ENCODE measurements around the gene CHSY1. TPM values are rescaled to one million over a fixed set of nuclear protein-coding genes. Genes with fewer than 3 reads are reported as not detected.
A peak's percentile ranks its signal among the peaks of the same experiment; 100 is the strongest.

Gene CHSY1
- total and polyA plus RNA-seq, 2 of the 4 experiments (the other 2 are of a cell fraction), result 40.9 to 53.2 TPM

GRCh38 chr15:101255051-101255395, 3.2 kb upstream of the CHSY1 start:
- Histone ChIP-seq H3K23ac (ENCODE audit: low read depth, low read length) (no peak overlapping the region), H2AK5ac (ENCODE audit: low read depth, low read length) (0 out of 2 replicates have a peak overlapping the region, but pooled peaks have one; percentile 22), H2BK5ac (ENCODE audit: low read depth, low read length, poor library complexity, severe bottlenecking) (no peak overlapping the region), H3K9ac (ENCODE audit: low read depth, low read length) (no peak overlapping the region), H3K27ac (ENCODE audit: insufficient read depth, low read length) (no peak overlapping the region), H2BK15ac (ENCODE audit: low read depth, low read length) (no peak overlapping the region), H3K4ac (ENCODE audit: low read depth, low read length) (no peak overlapping the region; the same call in 1 of the 2 replicates), H2BK20ac (ENCODE audit: low read depth, low read length) (no peak overlapping the region), H3K4me2 (ENCODE audit: low read depth, low read length) (no peak overlapping the region), H3K4me1 (ENCODE audit: control insufficient read depth, insufficient read depth, low read length) (peaks cover 10% of the 10 kb centered on the region), H3K36me3 (ENCODE audit: control insufficient read depth, insufficient read depth, low read length) (no peaks in the 10 kb centered on the region), H4K20me1 (ENCODE audit: insufficient read depth, low read length) (peaks cover 9% of the 10 kb centered on the region), H3K18ac (ENCODE audit: low read depth, low read length) (no peak overlapping the region), H3K9me1 (ENCODE audit: insufficient read depth, low read length) (no peaks in the 10 kb centered on the region), H3K14ac (replicated peaks; ENCODE audit: low read depth, low read length) (no peak overlapping the region), H3K4me3 (ENCODE audit: insufficient read depth, low read depth, low read length) (no peak overlapping the region), H4K8ac (ENCODE audit: low read depth in 2 of 2, low read length in 2 of 2) (no peak overlapping the region), H2AK9ac (replicated peaks; ENCODE audit: low read depth, low read length, poor library complexity) (no peak overlapping the region), H3K56ac (ENCODE audit: extremely low read depth, insufficient read depth, low read length) (no peak overlapping the region), H3K27me3 (ENCODE audit: control insufficient read depth, insufficient read depth, low read length) (no peaks in the 10 kb centered on the region), H4K91ac (ENCODE audit: insufficient read depth, low read depth, low read length) (no peak overlapping the region), H3K79me1 (ENCODE audit: low read depth in 1 of 2, low read length in 2 of 2) (peaks cover 0 to 16% of the 10 kb centered on the region in 2 experiments; a peak in 2 of 4 replicates), H3K9me3 (ENCODE audit: control insufficient read depth, insufficient read depth, low read length) (no peaks in the 10 kb centered on the region), H2AFZ (replicated peaks; ENCODE audit: low read length, poor library complexity) (no peak overlapping the region), H2BK120ac (ENCODE audit: low read depth, low read length) (no peak overlapping the region), H4K5ac (ENCODE audit: low read depth, low read length) (no peak overlapping the region)
- ChIA-PET CTCF (interaction anchor here (0.6 to 0.9 kb wide), 3 partner anchors 239 to 247 kb away, joined by 3 read pairs; no protein-coding TSS in a partner anchor), POLR2A (ENCODE audit: unreplicated experiment) (no interaction called here)
- no peak for TF ChIP-seq ELK1 (IDR thresholded peaks at IDR 0.05; ENCODE audit: borderline replicate concordance, low read depth, low read length)
- no peak for TF ChIP-seq RFX5 (IDR thresholded peaks at IDR 0.05; ENCODE audit: low read depth, low read length)
- no peak for TF ChIP-seq MXI1 (IDR thresholded peaks at IDR 0.05; ENCODE audit: borderline replicate concordance, low read depth, low read length)
- TF ChIP-seq, protein P1, sequence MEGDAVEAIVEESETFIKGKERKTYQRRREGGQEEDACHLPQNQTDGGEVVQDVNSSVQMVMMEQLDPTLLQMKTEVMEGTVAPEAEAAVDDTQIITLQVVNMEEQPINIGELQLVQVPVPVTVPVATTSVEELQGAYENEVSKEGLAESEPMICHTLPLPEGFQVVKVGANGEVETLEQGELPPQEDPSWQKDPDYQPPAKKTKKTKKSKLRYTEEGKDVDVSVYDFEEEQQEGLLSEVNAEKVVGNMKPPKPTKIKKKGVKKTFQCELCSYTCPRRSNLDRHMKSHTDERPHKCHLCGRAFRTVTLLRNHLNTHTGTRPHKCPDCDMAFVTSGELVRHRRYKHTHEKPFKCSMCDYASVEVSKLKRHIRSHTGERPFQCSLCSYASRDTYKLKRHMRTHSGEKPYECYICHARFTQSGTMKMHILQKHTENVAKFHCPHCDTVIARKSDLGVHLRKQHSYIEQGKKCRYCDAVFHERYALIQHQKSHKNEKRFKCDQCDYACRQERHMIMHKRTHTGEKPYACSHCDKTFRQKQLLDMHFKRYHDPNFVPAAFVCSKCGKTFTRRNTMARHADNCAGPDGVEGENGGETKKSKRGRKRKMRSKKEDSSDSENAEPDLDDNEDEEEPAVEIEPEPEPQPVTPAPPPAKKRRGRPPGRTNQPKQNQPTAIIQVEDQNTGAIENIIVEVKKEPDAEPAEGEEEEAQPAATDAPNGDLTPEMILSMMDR (conservative IDR thresholded peaks at IDR 0.05; ENCODE audit: low read depth, low read length), result no peak
- no peak for TF ChIP-seq CHD1 (IDR thresholded peaks at IDR 0.05; ENCODE audit: low read depth, low read length)
- no peak for TF ChIP-seq SMC3 (IDR thresholded peaks at IDR 0.05; ENCODE audit: low read depth, low read length)
- TF ChIP-seq POLR2A (IDR thresholded peaks at IDR 0.05; ENCODE audit: low read depth, low read length), result no peak
- no peak for TF ChIP-seq BHLHE40 (IDR thresholded peaks at IDR 0.05; ENCODE audit: low read depth, low read length)
- TF ChIP-seq RAD21 (IDR thresholded peaks at IDR 0.05; ENCODE audit: low read length), result no peak
- no peak for TF ChIP-seq MAFK (IDR thresholded peaks at IDR 0.05; ENCODE audit: low read depth, low read length)
- no peak for TF ChIP-seq FOS (IDR thresholded peaks at IDR 0.05; ENCODE audit: low read depth, low read length)
- TF ChIP-seq RCOR1 (IDR thresholded peaks at IDR 0.05; ENCODE audit: insufficient replicate concordance, low read length), result no peak
- TF ChIP-seq, protein P2, sequence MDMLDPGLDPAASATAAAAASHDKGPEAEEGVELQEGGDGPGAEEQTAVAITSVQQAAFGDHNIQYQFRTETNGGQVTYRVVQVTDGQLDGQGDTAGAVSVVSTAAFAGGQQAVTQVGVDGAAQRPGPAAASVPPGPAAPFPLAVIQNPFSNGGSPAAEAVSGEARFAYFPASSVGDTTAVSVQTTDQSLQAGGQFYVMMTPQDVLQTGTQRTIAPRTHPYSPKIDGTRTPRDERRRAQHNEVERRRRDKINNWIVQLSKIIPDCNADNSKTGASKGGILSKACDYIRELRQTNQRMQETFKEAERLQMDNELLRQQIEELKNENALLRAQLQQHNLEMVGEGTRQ (IDR thresholded peaks at IDR 0.05; ENCODE audit: low read depth, low read length), result no peak
- TF ChIP-seq NFE2L2 (IDR thresholded peaks at IDR 0.05; ENCODE audit: low read depth, low read length), result no peak
- no peak for TF ChIP-seq CEBPB (IDR thresholded peaks at IDR 0.05; ENCODE audit: low read depth, low read length)
- ATAC-seq (ENCODE audit: low read depth) (no peak), DNase-seq (peak; percentile 41)
- intact Hi-C loops (cut with micrococcal nuclease) (loop anchor here (5.0 kb wide), 2 partner anchors 338 to 628 kb away; partner anchors contain the start of gene LRRK1), in situ Hi-C loops (cut with MboI; ENCODE audit: low sequenced_read_pairs) (loop anchor here (5.0 to 25.0 kb wide), 4 partner anchors 163 to 543 kb away; partner anchors contain the start of gene LRRK1), dilution Hi-C loops (cut with HindIII; ENCODE audit: low sequenced_read_pairs, unreplicated experiment) (no loop called here)
- WGBS, 2 experiments (ENCODE audit: extremely low coverage in 2 of 2, insufficient read length in 1 of 2), result 71% methylated on average over 1 of the region's 5 CpGs; no CpG with 5 or more reads in 1 of the 2 experiments
- no TSS peak for BruUV-seq (replicated peaks)
